H1 (cell line): ENCODE data around the gene KRTAP9-6. TPM values are rescaled to one million over a fixed set of nuclear protein-coding genes. Genes with fewer than 3 reads are reported as not detected.

ENCODE experiments used
- CTCF ChIA-PET: fragments of 300-600 bp; sonication (Branson Sonifier 250); formaldehyde crosslinking; loops from one replicate; lab custom pipeline; 2021; ENCODE audit not compliant: partially characterized antibody; lab: Charles Lee
- POLR2A ChIA-PET: fragments of 300-600 bp; sonication (Branson Sonifier 250); formaldehyde crosslinking; loops from one replicate; lab custom pipeline; 2021; ENCODE audit warnings: inconsistent platforms; ENCODE audit not compliant: partially characterized antibody; lab: Charles Lee
- DNase-seq, 2 experiments: peaks; one replicate each; pipeline versions ENCODE4 v3.0.0 to v3.0.0-alpha.2; 2010 to 2022; ENCODE audit warnings: low spot score in 2 of 2, low read depth in 1 of 2, mixed read lengths in 1 of 2
- FAIRE-seq: peaks from 2 replicates; lab custom pipeline; 2011; peaks lifted over from hg19 to GRCh38; lab: Jason Lieb, UNC
- H2AFZ ChIP-seq: 2 replicates; pipeline ENCODE4 v1.8.1; 2012; ENCODE audit warnings: low read length, inconsistent platforms
- H2AK5ac ChIP-seq: 2 replicates; pipeline ENCODE4 v1.6.1; 2013; ENCODE audit warnings: low read depth, low read length
- H2BK120ac ChIP-seq: replicated peaks from 2 replicates; pipeline ENCODE3; 2013; ENCODE audit warnings: low read depth, low read length, inconsistent platforms
- H2BK12ac ChIP-seq: 2 replicates; pipeline ENCODE4 v1.6.1; 2013; ENCODE audit warnings: low read depth, low read length
- H2BK15ac ChIP-seq: 2 replicates; pipeline ENCODE4 v1.6.1; 2013; ENCODE audit warnings: low read length
- H2BK20ac ChIP-seq: 2 replicates; pipeline ENCODE4 v1.6.1; 2013; ENCODE audit warnings: low read length
- H2BK5ac ChIP-seq: 2 replicates; pipeline ENCODE4 v1.6.1; 2013; ENCODE audit warnings: low read depth, low read length
- H3K14ac ChIP-seq: 2 replicates; pipeline ENCODE4 v1.6.1; 2013; ENCODE audit warnings: inconsistent platforms; ENCODE audit not compliant: insufficient read length
- H3K18ac ChIP-seq: 2 replicates; pipeline ENCODE4 v1.6.1; 2013; ENCODE audit warnings: low read length; ENCODE audit errors: extremely low read depth
- H3K23ac ChIP-seq: 2 replicates; pipeline ENCODE4 v1.6.1; 2013; ENCODE audit warnings: inconsistent platforms; ENCODE audit not compliant: insufficient read length
- H3K23me2 ChIP-seq: 2 replicates; pipeline ENCODE4 v1.6.1; 2013; ENCODE audit warnings: low read depth, low read length
- H3K27ac ChIP-seq: 2 replicates; pipeline ENCODE4 v1.6.1; 2011; ENCODE audit warnings: low read depth, low read length, inconsistent platforms
- H3K27me3 ChIP-seq, 4 experiments: replicated peaks in 1 of 4; 1 replicate in 1 of 4; 2 replicates in 3 of 4; pipeline versions ENCODE4 v1.6.1 to v1.8.1; 2011 to 2013; ENCODE audit warnings: low read length in 3 of 4, mild to moderate bottlenecking in 3 of 4, inconsistent platforms in 2 of 4, mixed read lengths in 2 of 4, moderate library complexity in 1 of 4; ENCODE audit not compliant: control insufficient read depth in 3 of 4, insufficient read depth in 3 of 4; ENCODE audit errors: extremely low read depth in 1 of 4
- H3K36me3 ChIP-seq, 4 experiments: 2 replicates each; pipeline versions ENCODE4 v1.6.1 to v1.8.1; 2011 to 2013; ENCODE audit warnings: mild to moderate bottlenecking in 4 of 4, low read length in 3 of 4, moderate library complexity in 2 of 4, control low read depth in 1 of 4, inconsistent platforms in 1 of 4; ENCODE audit not compliant: insufficient read depth in 4 of 4, control insufficient read depth in 2 of 4
- H3K4ac ChIP-seq: replicated peaks from 2 replicates; pipeline ENCODE3; 2013; ENCODE audit warnings: low read length, low read depth, mixed read lengths, inconsistent platforms; ENCODE audit not compliant: insufficient read length
- H3K4me1 ChIP-seq, 4 experiments: replicated peaks in 1 of 4; 1 replicate in 1 of 4; 2 replicates in 3 of 4; pipeline versions ENCODE4 v1.6.1 to v1.8.1; 2011 to 2013; ENCODE audit warnings: low read length in 3 of 4, inconsistent platforms in 2 of 4, mixed read lengths in 1 of 4; ENCODE audit not compliant: insufficient read depth in 4 of 4, control insufficient read depth in 3 of 4
- H3K4me2 ChIP-seq, 2 experiments: 2 replicates each; pipeline versions ENCODE4 v1.6.1 to v1.8.1; 2011 to 2013; ENCODE audit warnings: low read depth in 2 of 2, low read length in 2 of 2, control low read depth in 1 of 2, inconsistent platforms in 1 of 2, mild to moderate bottlenecking in 1 of 2; ENCODE audit not compliant: insufficient read depth in 1 of 2
- H3K4me3 ChIP-seq, 4 experiments: fragments of 200-600, 300-600 bp in 1 of 4; sonication (generic), shearing (Covaris generic), sonication (Bioruptor Twin) in 1 of 4; 2 replicates each; pipeline versions ENCODE4 v1.5.1 to v1.8.1; 2011 to 2016; ENCODE audit warnings: low read length in 4 of 4, low read depth in 3 of 4, control low read depth in 2 of 4, inconsistent platforms in 2 of 4, mild to moderate bottlenecking in 2 of 4, mixed read lengths in 1 of 4, moderate library complexity in 1 of 4; ENCODE audit not compliant: insufficient read depth in 2 of 4; ENCODE audit errors: extremely low read depth in 1 of 4
- H3K56ac ChIP-seq: replicated peaks from 2 replicates; pipeline ENCODE3; 2013; ENCODE audit warnings: low read depth, mild to moderate bottlenecking, mixed read lengths, low read length, inconsistent platforms; ENCODE audit not compliant: insufficient read length
- H3K79me1 ChIP-seq: 2 replicates; pipeline ENCODE4 v1.6.1; 2013; ENCODE audit warnings: low read depth, low read length, control low read depth
- H3K79me2 ChIP-seq, 2 experiments: 2 replicates each; pipeline versions ENCODE4 v1.6.1 to v1.8.1; 2012 to 2013; ENCODE audit warnings: low read length in 2 of 2, mild to moderate bottlenecking in 2 of 2, inconsistent platforms in 1 of 2; ENCODE audit not compliant: insufficient read depth in 2 of 2, control insufficient read depth in 1 of 2
- H3K9ac ChIP-seq, 4 experiments: replicated peaks in 1 of 4; 1 replicate in 1 of 4; 2 replicates in 3 of 4; pipeline versions ENCODE4 v1.6.1 to v1.8.1; 2011 to 2013; ENCODE audit warnings: low read depth in 3 of 4, low read length in 3 of 4, control low read depth in 2 of 4, mild to moderate bottlenecking in 2 of 4, moderate library complexity in 2 of 4, inconsistent platforms in 1 of 4; ENCODE audit errors: extremely low read depth in 1 of 4
- H3K9me3 ChIP-seq, 2 experiments: 2 replicates each; pipeline versions ENCODE4 v1.6.1 to v1.8.1; 2012 to 2013; ENCODE audit warnings: mild to moderate bottlenecking in 2 of 2, moderate library complexity in 2 of 2, control low read depth in 1 of 2, inconsistent platforms in 1 of 2, low read depth in 1 of 2, low read length in 1 of 2, mixed read lengths in 1 of 2; ENCODE audit not compliant: insufficient read depth in 2 of 2
- H4K20me1 ChIP-seq, 2 experiments: replicated peaks in 1 of 2; 2 replicates each; pipeline versions ENCODE3 to v1.8.1; 2011 to 2013; ENCODE audit warnings: inconsistent platforms in 2 of 2, low read length in 2 of 2, mild to moderate bottlenecking in 1 of 2; ENCODE audit not compliant: insufficient read depth in 2 of 2, control insufficient read depth in 1 of 2
- H4K5ac ChIP-seq: 2 replicates; pipeline ENCODE4 v1.6.1; 2013; ENCODE audit warnings: low read length, low read depth, mixed read lengths, inconsistent platforms; ENCODE audit not compliant: insufficient read length
- H4K8ac ChIP-seq: 2 replicates; pipeline ENCODE4 v1.8.0; 2013; ENCODE audit warnings: mild to moderate bottlenecking, moderate library complexity, low read length, inconsistent platforms; ENCODE audit not compliant: insufficient read depth; ENCODE audit errors: extremely low read depth
- H4K91ac ChIP-seq: replicated peaks from 2 replicates; pipeline ENCODE3; 2013; ENCODE audit warnings: low read length, mixed read lengths, inconsistent platforms; ENCODE audit not compliant: insufficient read length
- BACH1 ChIP-seq: IDR thresholded peaks from 2 replicates; pipeline ENCODE4 v1.6.1; 2012; ENCODE audit warnings: low read length, improper control_type of control experiment
- CBX8 ChIP-seq: fragments of 300-800, 300-1000 bp; sonication (generic); IDR thresholded peaks from 2 replicates; pipeline ENCODE4 v1.7.1; 2016; ENCODE audit warnings: low read depth, low read length, borderline replicate concordance
- EP300 ChIP-seq, 2 experiments: IDR thresholded peaks; 1 replicate in 1 of 2; 2 replicates in 1 of 2; pipeline ENCODE4 v1.6.1; 2011 to 2012; ENCODE audit warnings: low read depth in 2 of 2, low read length in 2 of 2, mild to moderate bottlenecking in 2 of 2, borderline replicate concordance in 1 of 2, inconsistent platforms in 1 of 2, moderate library complexity in 1 of 2
- EZH2 ChIP-seq: fragments of 200-600 bp; sonication (generic); IDR thresholded peaks from 2 replicates; pipeline ENCODE4 v1.7.1; 2012; ENCODE audit warnings: low read depth, mild to moderate bottlenecking, moderate library complexity, low read length, inconsistent platforms; ENCODE audit not compliant: severe bottlenecking
- GABPA ChIP-seq: IDR thresholded peaks from 2 replicates; pipeline ENCODE4 v1.6.1; 2011; ENCODE audit warnings: mild to moderate bottlenecking, low read length, moderate library complexity, borderline replicate concordance; ENCODE audit not compliant: insufficient read depth
- KDM4A ChIP-seq: IDR thresholded peaks from one replicate; pipeline ENCODE4 v1.7.1; 2012; ENCODE audit warnings: low read depth, mild to moderate bottlenecking, moderate library complexity, low read length, inconsistent platforms; ENCODE audit not compliant: severe bottlenecking
- MAFK ChIP-seq: IDR thresholded peaks from 2 replicates; pipeline ENCODE4 v1.6.1; 2012; ENCODE audit warnings: low read depth, mild to moderate bottlenecking, improper control_type of control experiment, low read length
- PHF8 ChIP-seq: fragments of 200-600 bp; sonication (generic); conservative IDR thresholded peaks from 2 replicates; pipeline ENCODE4 v1.7.1; 2012; ENCODE audit warnings: low read depth, mild to moderate bottlenecking, inconsistent platforms, low read length, moderate library complexity
- RAD21 ChIP-seq, 2 experiments: IDR thresholded peaks in 1 of 2; conservative IDR thresholded peaks in 1 of 2; 2 replicates each; pipeline ENCODE4 v1.6.1; 2011; ENCODE audit warnings: low read depth in 2 of 2, low read length in 2 of 2, improper control_type of control experiment in 1 of 2, inconsistent platforms in 1 of 2, mild to moderate bottlenecking in 1 of 2, moderate library complexity in 1 of 2
- TCF12 ChIP-seq: IDR thresholded peaks from 2 replicates; pipeline ENCODE4 v1.6.1; 2011; ENCODE audit warnings: low read depth, mild to moderate bottlenecking, low read length
- ZNF274 ChIP-seq: IDR thresholded peaks from 2 replicates; pipeline ENCODE4 v1.7.0; 2012; ENCODE audit warnings: low read length, borderline replicate concordance; ENCODE audit errors: extremely low read depth
- WGBS, 2 experiments: shearing (Covaris generic) in 1 of 2; methylation state at CpG; one replicate each; pipeline versions ENCODE4 v1.1.6 to v1.1.7; 2013 to 2015; ENCODE audit warnings: low lambda C conversion rate in 2 of 2, mixed read lengths in 2 of 2, inconsistent platforms in 1 of 2, low coverage in 1 of 2, missing lambda C conversion rate in 1 of 2; ENCODE audit not compliant: insufficient replicate concordance in 2 of 2, insufficient coverage in 1 of 2, insufficient read length in 1 of 2; ENCODE audit errors: extremely low coverage in 1 of 2, missing lambda C conversion rate in 1 of 2; 5-methylcytosine and 5-hydroxymethylcytosine counted together
- polyA plus RNA-seq, 7 experiments: library from polyadenylated mRNA; depleted of rRNA in 3 of 7; stranded (reverse) in 5 of 7; unstranded in 2 of 7; fragments of >200 nt in 5 of 7; fragments of 200-250 nt in 2 of 7; gene quantifications; 1 replicate in 5 of 7; 2 replicates in 1 of 7; 4 replicates in 1 of 7; pipeline versions ENCODE4 v1.2.1 to v1.2.3, GENCODE V29; 2011 to 2013; ENCODE audit warnings: missing spikeins in 2 of 7, mixed read lengths in 2 of 7
- total RNA-seq: library from RNA; stranded (reverse); fragmentation: NEBNext Ultra II Directional; extraction: Animal tissue kit (Norgen Biotek cat#: 25700); gene quantifications from 2 replicates; pipeline ENCODE4 v1.2.1, GENCODE V29; 2021
- TF ChIP-seq, protein P1 (sequence below): IDR thresholded peaks from 2 replicates; pipeline ENCODE4 v1.6.1; 2011; ENCODE audit warnings: low read length, improper control_type of control experiment

Gene KRTAP9-6
- total and polyA plus RNA-seq, 2 of the 8 experiments (the other 6 are each of a cell fraction or from before 2014, with no cell fraction given), result not detected

DNA sequence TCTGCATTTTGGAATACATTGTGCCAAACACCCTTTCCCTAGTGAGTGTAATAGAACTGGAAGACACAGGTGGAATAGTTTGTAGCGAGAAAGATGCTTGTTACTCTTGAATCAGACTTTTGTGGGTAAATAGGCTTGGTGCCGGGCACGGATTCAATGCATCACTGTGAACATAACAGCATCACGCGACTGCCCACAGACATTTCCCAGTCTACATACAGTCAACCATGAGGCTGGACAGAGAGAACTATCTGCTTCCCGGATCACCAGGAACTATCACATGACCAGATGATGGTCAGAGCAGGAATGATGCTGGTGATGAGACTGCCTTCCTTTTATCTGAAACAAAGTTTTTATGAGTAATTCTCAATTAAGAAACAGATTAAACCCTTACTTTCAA lies 39.1 kb upstream of the KRTAP9-6 start:
- Histone ChIP-seq H3K23ac (no peak overlapping the region), H2BK15ac (no peak overlapping the region), H2BK20ac (no peak overlapping the region), H2AFZ (peak overlapping the region; percentile 33; the same call in 1 of the 2 replicates), H3K4ac (no peak overlapping the region), H3K14ac (no peak overlapping the region), H3K4me3 (no peak overlapping the region), H3K4me2 (no peak overlapping the region), H2AK5ac (no peak overlapping the region), H3K27ac (no peak overlapping the region), H2BK12ac (no peak overlapping the region), H2BK5ac (no peak overlapping the region), H2BK120ac (no peak overlapping the region), H3K27me3 (no peaks in the 10 kb centered on the region), H3K23me2 (no peaks in the 10 kb centered on the region), H4K91ac (no peak overlapping the region), H3K4me1 (no peaks in the 10 kb centered on the region), H3K79me2 (no peaks in the 10 kb centered on the region), H3K9ac (no peak overlapping the region), H4K20me1 (no peaks in the 10 kb centered on the region), H3K18ac (no peak overlapping the region), H3K9me3 (no peaks in the 10 kb centered on the region), H3K79me1 (no peaks in the 10 kb centered on the region), H4K8ac (no peak overlapping the region), H3K56ac (no peak overlapping the region), H3K36me3 (no peaks in the 10 kb centered on the region), H4K5ac (no peak overlapping the region)
- CTCF ChIA-PET, result interaction anchor here (1.1 kb wide), 1 partner anchor 14 kb away, joined by 3 read pairs; no protein-coding TSS in a partner anchor
- FAIRE-seq, result no peak
- no peak for DNase-seq
- 97% methylated on average over 6 of the region's 6 CpGs; no CpG with 5 or more reads in 1 of the 2 experiments for WGBS, 2 experiments
- POLR2A ChIA-PET, result no interaction called here
- TF ChIP-seq PHF8, result no peak
- TF ChIP-seq GABPA, result no peak
- TF ChIP-seq BACH1, result no peak
- TF ChIP-seq, protein P1, sequence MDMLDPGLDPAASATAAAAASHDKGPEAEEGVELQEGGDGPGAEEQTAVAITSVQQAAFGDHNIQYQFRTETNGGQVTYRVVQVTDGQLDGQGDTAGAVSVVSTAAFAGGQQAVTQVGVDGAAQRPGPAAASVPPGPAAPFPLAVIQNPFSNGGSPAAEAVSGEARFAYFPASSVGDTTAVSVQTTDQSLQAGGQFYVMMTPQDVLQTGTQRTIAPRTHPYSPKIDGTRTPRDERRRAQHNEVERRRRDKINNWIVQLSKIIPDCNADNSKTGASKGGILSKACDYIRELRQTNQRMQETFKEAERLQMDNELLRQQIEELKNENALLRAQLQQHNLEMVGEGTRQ, result no peak
- no peak for TF ChIP-seq MAFK
- TF ChIP-seq ZNF274, result no peak
- no peak for TF ChIP-seq EZH2
- TF ChIP-seq TCF12, result no peak
- no peak for TF ChIP-seq EP300 (IDR thresholded peaks at IDR 0.05; ENCODE audit: borderline replicate concordance in 1 of 2, low read depth in 2 of 2, low read length in 2 of 2)
- no peak for TF ChIP-seq CBX8
- TF ChIP-seq KDM4A, result no peak
- TF ChIP-seq RAD21 (IDR thresholded peaks at IDR 0.05 in 1 of 2, conservative IDR thresholded peaks at IDR 0.05 in 1 of 2; ENCODE audit: low read depth in 2 of 2, low read length in 2 of 2), result no peak
